Activated T-helper 1 cell treated with anti-CD3 and anti-CD28 coated beads, Interleukin-12 subunit alpha, Interleukin-12 subunit beta, Interleukin-2, Interleukin-4 antibody, amounts not matched to agents 30 ng/mL and 10 ng/mL and 1 ng/mL, durations not matched to agents 14 hours and 24 hours and 36 hours (primary cell): ENCODE data around the gene RUNDC3A. TPM values are rescaled to one million over a fixed set of nuclear protein-coding genes. Genes with fewer than 3 reads are reported as not detected.

ENCODE experiments used
- DNase-seq: peaks from one replicate; pipeline ENCODE4 v3.0.0; 2021; ENCODE audit warnings: low spot score
- H3K27ac Mint-ChIP-seq: one replicate; pipeline ENCODE4 v1.8.0; 2021; ENCODE audit warnings: mild to moderate bottlenecking, mixed read lengths
- H3K27me3 Mint-ChIP-seq: one replicate; pipeline ENCODE4 v1.8.0; 2022; ENCODE audit warnings: mild to moderate bottlenecking, moderate library complexity, mixed read lengths; ENCODE audit not compliant: insufficient read depth
- H3K36me3 Mint-ChIP-seq: one replicate; pipeline ENCODE4 v1.8.0; 2021; ENCODE audit warnings: low read depth, mixed read lengths
- H3K4me1 Mint-ChIP-seq: one replicate; pipeline ENCODE4 v1.8.0; 2021; ENCODE audit warnings: low read depth, mixed read lengths
- H3K4me3 Mint-ChIP-seq: one replicate; pipeline ENCODE4 v1.8.0; 2021; ENCODE audit warnings: mild to moderate bottlenecking, moderate library complexity, mixed read lengths
- H3K9me3 Mint-ChIP-seq: one replicate; pipeline ENCODE4 v1.8.0; 2021; ENCODE audit warnings: mixed read lengths
- intact Hi-C: fragments of 100-400 bp; cut with micrococcal nuclease; formaldehyde crosslinking; loops from one replicate; pipeline ENCODE4 v1.15.1; 2024
- total RNA-seq: library from RNA; stranded (reverse); gene quantifications from 2 replicates; pipeline ENCODE4 v1.2.3, GENCODE V29; 2022

RUNDC3A gene
- total RNA-seq, 1 donor from 2014 or later: 0.13 TPM

DNA sequence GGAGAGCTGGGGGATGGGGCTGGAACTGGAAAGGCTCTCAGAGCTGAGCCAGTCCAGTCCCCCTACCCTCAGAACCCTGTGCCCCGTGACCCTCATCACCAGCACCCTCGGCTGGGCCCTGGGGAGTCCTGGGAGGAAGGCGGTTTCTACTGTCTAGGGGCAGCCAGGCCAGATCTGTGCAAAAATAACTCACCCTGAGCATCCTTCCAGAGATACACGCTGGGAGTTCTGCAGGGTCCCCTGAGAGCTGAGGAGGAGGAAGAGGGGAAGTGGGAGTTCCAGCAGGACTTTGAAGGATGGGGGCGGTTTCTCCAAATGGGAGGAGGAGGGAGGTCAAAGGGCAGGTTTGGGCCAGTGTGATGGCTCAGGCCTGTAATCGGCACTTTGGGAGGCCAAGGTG lies 35.4 kb upstream of the RUNDC3A start:
- H3K36me3 Mint-ChIP-seq: no peaks in the 10 kb centered on the region
- peaks cover 7% of the 10 kb centered on the region for H3K27me3 Mint-ChIP-seq
- intact Hi-C loops: no loop called here
- no peak overlapping the region for H3K4me3 Mint-ChIP-seq
- H3K4me1 Mint-ChIP-seq: no peaks in the 10 kb centered on the region
- H3K9me3 Mint-ChIP-seq: no peaks in the 10 kb centered on the region
- no peak for DNase-seq
- H3K27ac Mint-ChIP-seq: no peak overlapping the region

DNA sequence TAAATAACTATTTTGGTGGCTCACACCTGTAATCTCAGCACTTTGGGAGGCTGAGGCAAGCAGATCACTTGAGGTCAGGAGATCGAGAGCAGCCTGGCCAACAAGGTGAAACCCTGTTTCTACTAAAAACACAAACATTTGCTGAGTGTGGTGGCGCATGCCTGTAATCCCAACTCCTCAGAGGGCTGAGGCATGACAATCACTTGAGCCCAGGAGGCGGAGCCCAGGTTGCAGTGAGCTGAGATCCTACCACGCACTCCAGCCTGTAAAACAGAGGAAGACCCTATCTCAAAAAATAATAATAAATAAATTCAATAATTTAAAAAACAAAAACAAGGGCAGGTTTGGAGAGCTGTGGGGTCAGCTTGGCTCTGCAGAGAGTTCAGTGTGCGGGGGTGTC lies 34.8 kb upstream of the RUNDC3A start:
- H3K9me3 Mint-ChIP-seq: no peaks in the 10 kb centered on the region
- intact Hi-C loops: no loop called here
- no peaks in the 10 kb centered on the region for H3K36me3 Mint-ChIP-seq
- H3K4me1 Mint-ChIP-seq: no peaks in the 10 kb centered on the region
- H3K27me3 Mint-ChIP-seq: peaks cover 11% of the 10 kb centered on the region
- no peak overlapping the region for H3K4me3 Mint-ChIP-seq
- DNase-seq: no peak
- H3K27ac Mint-ChIP-seq: no peak overlapping the region

GRCh38 chr17:44277976-44278375 lies 30.4 kb upstream of the RUNDC3A start:
- Mint-ChIP-seq H3K4me1 (peaks cover 13% of the 10 kb centered on the region), H3K36me3 (no peaks in the 10 kb centered on the region), H3K4me3 (no peak overlapping the region), H3K9me3 (no peaks in the 10 kb centered on the region), H3K27me3 (peaks cover 9% of the 10 kb centered on the region), H3K27ac (no peak overlapping the region)
- intact Hi-C loops: no loop called here
- DNase-seq: no peak

DNA sequence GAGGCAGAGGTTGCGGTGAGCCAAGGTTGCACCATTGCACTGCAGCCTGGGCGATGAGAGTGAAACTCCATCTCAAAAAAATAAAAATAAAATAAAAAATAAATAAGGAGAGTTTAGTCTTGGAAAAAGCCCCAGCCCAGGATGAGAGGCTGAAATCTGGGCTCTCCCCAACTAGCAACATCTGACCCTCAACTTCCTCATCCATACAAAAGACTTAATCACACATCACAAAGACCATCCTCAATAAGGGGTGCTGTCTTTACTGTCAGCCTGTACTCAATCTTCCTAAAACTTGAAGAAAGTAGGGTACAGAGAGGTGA lies 29.1 kb upstream of the RUNDC3A start:
- DNase-seq: no peak
- Mint-ChIP-seq H3K27me3 (peaks cover 8% of the 10 kb centered on the region), H3K9me3 (no peaks in the 10 kb centered on the region), H3K4me1 (peaks cover 13% of the 10 kb centered on the region), H3K36me3 (no peaks in the 10 kb centered on the region), H3K4me3 (no peak overlapping the region), H3K27ac (no peak overlapping the region)
- intact Hi-C loops: no loop called here

- H3K4me3 Mint-ChIP-seq: no peak overlapping the region
- DNase-seq: no peak
- peaks cover 8% of the 10 kb centered on the region for H3K27me3 Mint-ChIP-seq
- no peak overlapping the region for H3K27ac Mint-ChIP-seq
- no peaks in the 10 kb centered on the region for H3K9me3 Mint-ChIP-seq
- intact Hi-C loops: no loop called here
- H3K36me3 Mint-ChIP-seq: no peaks in the 10 kb centered on the region
- H3K4me1 Mint-ChIP-seq: peaks cover 13% of the 10 kb centered on the region
These were observed 28.6 kb upstream of the RUNDC3A start for GRCh38 chr17:44279666-44280391.

DNA sequence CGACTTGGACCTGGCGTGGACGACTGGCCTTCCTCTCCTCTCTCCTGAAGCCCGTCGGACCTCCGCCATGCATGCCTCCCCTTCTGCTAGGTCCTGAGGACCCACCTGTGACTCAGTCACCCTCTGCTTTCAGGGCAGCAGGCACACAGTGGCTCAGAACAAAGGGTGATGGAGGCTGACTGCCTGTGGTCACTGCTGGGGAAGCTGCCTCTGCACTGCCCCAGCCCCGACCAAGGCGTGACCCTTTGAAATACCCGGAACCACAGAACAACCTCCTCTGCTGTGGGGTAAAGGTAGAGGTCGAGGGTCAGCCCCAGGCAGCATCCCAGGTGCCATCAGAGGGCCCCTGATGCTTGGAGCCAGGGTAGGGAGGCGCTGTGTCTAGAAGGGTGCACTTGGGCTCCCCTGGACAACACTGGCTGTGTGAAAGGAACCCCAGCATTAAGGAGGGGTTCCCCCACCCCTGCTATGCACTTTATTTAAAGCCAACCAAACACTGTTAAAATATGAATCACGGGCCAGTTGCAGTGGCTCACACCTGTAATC lies 27.9 kb upstream of the RUNDC3A start:
- H3K36me3 Mint-ChIP-seq: no peaks in the 10 kb centered on the region
- H3K27me3 Mint-ChIP-seq: peaks cover 8% of the 10 kb centered on the region
- no peak overlapping the region for H3K4me3 Mint-ChIP-seq
- intact Hi-C loops: no loop called here
- DNase-seq: no peak
- peaks cover 13% of the 10 kb centered on the region for H3K4me1 Mint-ChIP-seq
- no peak overlapping the region for H3K27ac Mint-ChIP-seq
- no peaks in the 10 kb centered on the region for H3K9me3 Mint-ChIP-seq

- no peak overlapping the region for H3K4me3 Mint-ChIP-seq
- no peak for DNase-seq
- H3K9me3 Mint-ChIP-seq: no peaks in the 10 kb centered on the region
- H3K4me1 Mint-ChIP-seq: peaks cover 13% of the 10 kb centered on the region
- intact Hi-C loops: no loop called here
- H3K36me3 Mint-ChIP-seq: no peaks in the 10 kb centered on the region
- H3K27me3 Mint-ChIP-seq: peaks cover 8% of the 10 kb centered on the region
- H3K27ac Mint-ChIP-seq: no peak overlapping the region
These were observed 26.8 kb upstream of the RUNDC3A start for GRCh38 chr17:44281570-44281969.

- Mint-ChIP-seq H3K9me3 (no peaks in the 10 kb centered on the region), H3K27me3 (peaks cover 8% of the 10 kb centered on the region), H3K4me3 (no peak overlapping the region), H3K4me1 (peaks cover 13% of the 10 kb centered on the region), H3K27ac (no peak overlapping the region), H3K36me3 (no peaks in the 10 kb centered on the region)
- DNase-seq: no peak
- intact Hi-C loops: no loop called here
These were observed 26.1 kb upstream of the RUNDC3A start for GRCh38 chr17:44282264-44282663.

GRCh38 chr17:44283344-44284023 lies 24.9 kb upstream of the RUNDC3A start:
- Mint-ChIP-seq H3K4me1 (peaks cover 13% of the 10 kb centered on the region), H3K27me3 (peaks cover 8% of the 10 kb centered on the region), H3K36me3 (no peaks in the 10 kb centered on the region), H3K4me3 (no peak overlapping the region), H3K9me3 (no peaks in the 10 kb centered on the region), H3K27ac (no peak overlapping the region)
- intact Hi-C loops: no loop called here
- no peak for DNase-seq

GRCh38 chr17:44284024-44284400 lies 24.4 kb upstream of the RUNDC3A start:
- H3K4me3 Mint-ChIP-seq: no peak overlapping the region
- no peaks in the 10 kb centered on the region for H3K9me3 Mint-ChIP-seq
- intact Hi-C loops: no loop called here
- no peaks in the 10 kb centered on the region for H3K36me3 Mint-ChIP-seq
- H3K27ac Mint-ChIP-seq: no peak overlapping the region
- H3K4me1 Mint-ChIP-seq: peaks cover 13% of the 10 kb centered on the region
- no peak for DNase-seq
- H3K27me3 Mint-ChIP-seq: peaks cover 5% of the 10 kb centered on the region

- Mint-ChIP-seq H3K27me3 (peaks cover 8% of the 10 kb centered on the region), H3K36me3 (no peaks in the 10 kb centered on the region), H3K9me3 (no peaks in the 10 kb centered on the region), H3K4me1 (no peaks in the 10 kb centered on the region), H3K27ac (no peak overlapping the region), H3K4me3 (no peak overlapping the region)
- DNase-seq: no peak
- intact Hi-C loops: no loop called here
These were observed 20.8 kb upstream of the RUNDC3A start for GRCh38 chr17:44287651-44288050.

GRCh38 chr17:44293509-44294226 lies 14.7 kb upstream of the RUNDC3A start:
- Mint-ChIP-seq H3K4me1 (peaks cover 6% of the 10 kb centered on the region), H3K36me3 (no peaks in the 10 kb centered on the region), H3K9me3 (no peaks in the 10 kb centered on the region), H3K27ac (no peak overlapping the region), H3K4me3 (no peak overlapping the region), H3K27me3 (peaks cover 10% of the 10 kb centered on the region)
- DNase-seq: no peak
- intact Hi-C loops: no loop called here

GRCh38 chr17:44297975-44298374 lies 10.4 kb upstream of the RUNDC3A start:
- H3K4me1 Mint-ChIP-seq: peaks cover 6% of the 10 kb centered on the region
- H3K27ac Mint-ChIP-seq: no peak overlapping the region
- intact Hi-C loops: no loop called here
- H3K36me3 Mint-ChIP-seq: no peaks in the 10 kb centered on the region
- H3K27me3 Mint-ChIP-seq: peaks cover 19% of the 10 kb centered on the region
- no peak for DNase-seq
- no peaks in the 10 kb centered on the region for H3K9me3 Mint-ChIP-seq
- no peak overlapping the region for H3K4me3 Mint-ChIP-seq
